ENCODE results near the gene IGF2BP2. TPM values are rescaled to one million over a fixed set of nuclear protein-coding genes. Genes with fewer than 3 reads are reported as not detected.
"Not testable (repeated sequence)": the region's sequence is repeated elsewhere in the genome, so short reads cannot be mapped to it uniquely, and the experiment has no call there.

IGF2BP2 gene
- total and polyA plus RNA-seq, 8 donors, result 4.0 to 303 (median 29.0) TPM

- no peak overlapping the region for H3K4me3 ChIP-seq
- no peaks in the 10 kb centered on the region for H3K9me3 ChIP-seq
- no peaks in the 10 kb centered on the region for H3K4me1 ChIP-seq
- H3K36me3 ChIP-seq, result no peaks in the 10 kb centered on the region
- no peaks in the 10 kb centered on the region for H3K27me3 ChIP-seq
- DNase-seq, result no peak
- no peak overlapping the region for H3K27ac ChIP-seq
- intact Hi-C loops (cut with DNase I; ENCODE audit: low total_unique reads), result no loop called here
- no peak for TF ChIP-seq CTCF (IDR thresholded peaks at IDR 0.05)
- 81 to 93% (median 89%) methylated on average over 4 of the region's 4 CpGs for WGBS, 5 donors
Observed at GRCh38 chr3:185842241-185842640, 17.4 kb upstream of the IGF2BP2 start.

- H3K9me3 ChIP-seq; DNase-seq; H3K4me1 ChIP-seq; H3K27ac ChIP-seq; intact Hi-C loops (cut with DNase I; ENCODE audit: low total_unique reads); H3K4me3 ChIP-seq; H3K36me3 ChIP-seq: not testable (repeated sequence)
- WGBS, 5 donors, result 84 to 99% (median 97%) methylated on average over 4 of the region's 4 CpGs
- H3K27me3 ChIP-seq, result peaks cover 0 to 10% (median 0%) of the 10 kb centered on the region in 3 donors
Observed at GRCh38 chr3:185838417-185838989, 13.7 kb upstream of the IGF2BP2 start.

GRCh38 chr3:185837414-185837813 lies 12.6 kb upstream of the IGF2BP2 start:
- DNase-seq, result peak in 1 of 2 donors; percentile 24
- H3K9me3 ChIP-seq, result no peaks in the 10 kb centered on the region
- 27 to 48% (median 34%) methylated on average over 3 of the region's 3 CpGs for WGBS, 5 donors
- no peak for TF ChIP-seq CTCF (IDR thresholded peaks at IDR 0.05)
- TF ChIP-seq POLR2A (IDR thresholded peaks at IDR 0.05), result no peak
- no peak for TF ChIP-seq POLR2AphosphoS5 (IDR thresholded peaks at IDR 0.05)
- TF ChIP-seq EP300 (IDR thresholded peaks at IDR 0.05), result no peak
- intact Hi-C loops (cut with DNase I; ENCODE audit: low total_unique reads), result no loop called here
- no peaks in the 10 kb centered on the region for H3K4me1 ChIP-seq
- H3K27me3 ChIP-seq, result peaks cover 0 to 10% (median 0%) of the 10 kb centered on the region in 3 donors
- no peak overlapping the region for H3K4me3 ChIP-seq
- no peaks in the 10 kb centered on the region for H3K36me3 ChIP-seq
- no peak overlapping the region for H3K27ac ChIP-seq

GRCh38 chr3:185831990-185832389 lies 7.1 kb upstream of the IGF2BP2 start:
- Histone ChIP-seq H3K4me1 (no peaks in the 10 kb centered on the region), H3K27ac (no peak overlapping the region), H3K9me3 (no peaks in the 10 kb centered on the region), H3K27me3 (peaks cover 0 to 24% (median 0%) of the 10 kb centered on the region in 3 donors), H3K4me3 (no peak overlapping the region), H3K36me3 (no peaks in the 10 kb centered on the region)
- DNase-seq, result no peak
- intact Hi-C loops (cut with DNase I; ENCODE audit: low total_unique reads), result no loop called here
- TF ChIP-seq CTCF (IDR thresholded peaks at IDR 0.05) (no peak), EP300 (IDR thresholded peaks at IDR 0.05) (no peak), POLR2AphosphoS5 (IDR thresholded peaks at IDR 0.05) (no peak), POLR2A (IDR thresholded peaks at IDR 0.05) (no peak)

GRCh38 chr3:185831195-185831594 lies 6.4 kb upstream of the IGF2BP2 start:
- WGBS, 5 donors, result 44 to 61% (median 58%) methylated on average over 3 of the region's 3 CpGs
- H3K27ac ChIP-seq, result no peak overlapping the region
- H3K36me3 ChIP-seq, result no peaks in the 10 kb centered on the region
- intact Hi-C loops (cut with DNase I; ENCODE audit: low total_unique reads), result no loop called here
- no peaks in the 10 kb centered on the region for H3K9me3 ChIP-seq
- no peak for TF ChIP-seq CTCF (IDR thresholded peaks at IDR 0.05)
- TF ChIP-seq POLR2A (IDR thresholded peaks at IDR 0.05), result no peak
- no peak for TF ChIP-seq EP300 (IDR thresholded peaks at IDR 0.05)
- TF ChIP-seq POLR2AphosphoS5 (IDR thresholded peaks at IDR 0.05), result no peak
- no peak overlapping the region for H3K4me3 ChIP-seq
- peak in 1 of 2 donors; percentile 22 for DNase-seq
- peaks cover 0 to 26% (median 1%) of the 10 kb centered on the region in 3 donors for H3K27me3 ChIP-seq
- H3K4me1 ChIP-seq, result peaks cover 0 to 7% (median 6%) of the 10 kb centered on the region in 4 donors
